ENCODE results near the gene SEMA4B. TPM values are rescaled to one million over a fixed set of nuclear protein-coding genes. Genes with fewer than 3 reads are reported as not detected.

SEMA4B gene
- polyA plus RNA-seq, 1 donor = 57.7 TPM

Other genes with a start within 250 kb of the SEMA4B start
- 22.6 TPM for gene ZNF710, start 200.0 kb upstream of the SEMA4B start, polyA plus RNA-seq
- 85.2 TPM for gene IDH2, start 98.9 kb upstream of the SEMA4B start, polyA plus RNA-seq
- gene CIB1, start 32.6 kb downstream of the SEMA4B start, polyA plus RNA-seq = 87.1 TPM
- gene GDPGP1, start 32.9 kb downstream of the SEMA4B start, polyA plus RNA-seq = 7.8 TPM
- gene TTLL13, start 48.2 kb downstream of the SEMA4B start, polyA plus RNA-seq = 0.33 TPM
- 76.1 TPM for gene NGRN, start 64.3 kb downstream of the SEMA4B start, polyA plus RNA-seq
- 6.0 TPM for gene ZNF774, start 151.0 kb downstream of the SEMA4B start, polyA plus RNA-seq
- 90.9 TPM for gene IQGAP1, start 186.9 kb downstream of the SEMA4B start, polyA plus RNA-seq